Islet precursor cell (in vitro differentiated cells): ENCODE data around the gene CHAF1B.
"Not testable (repeated sequence)": the region's sequence is repeated elsewhere in the genome, so short reads cannot be mapped to it uniquely, and the experiment has no call there.

Experiments used
- DNase-seq: peaks from one replicate; pipeline ENCODE4 v3.0.0-alpha.2; 2018

Gene CHAF1B

DNA sequence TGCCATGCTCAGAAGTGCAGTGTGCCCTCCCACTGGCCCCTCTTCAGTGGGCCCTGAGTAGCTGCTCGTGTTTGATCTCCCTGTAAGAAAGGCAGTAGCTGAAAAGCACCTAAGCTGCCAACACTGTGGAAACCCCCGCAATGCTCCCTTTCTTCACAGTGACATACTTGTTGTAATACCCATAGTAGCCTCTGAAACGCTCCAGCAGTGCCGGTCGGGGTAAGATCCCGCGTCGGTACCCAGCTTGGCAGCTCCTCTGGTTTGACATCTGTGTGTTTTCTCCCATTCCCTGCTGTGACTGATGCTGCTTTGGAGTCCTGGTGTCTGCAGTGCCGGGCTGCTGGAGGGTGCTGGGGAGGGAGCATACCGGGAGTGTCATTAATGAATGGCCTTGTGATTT, 3.6 kb downstream of the CHAF1B start:
- DNase-seq, result peak; percentile 69

DNA sequence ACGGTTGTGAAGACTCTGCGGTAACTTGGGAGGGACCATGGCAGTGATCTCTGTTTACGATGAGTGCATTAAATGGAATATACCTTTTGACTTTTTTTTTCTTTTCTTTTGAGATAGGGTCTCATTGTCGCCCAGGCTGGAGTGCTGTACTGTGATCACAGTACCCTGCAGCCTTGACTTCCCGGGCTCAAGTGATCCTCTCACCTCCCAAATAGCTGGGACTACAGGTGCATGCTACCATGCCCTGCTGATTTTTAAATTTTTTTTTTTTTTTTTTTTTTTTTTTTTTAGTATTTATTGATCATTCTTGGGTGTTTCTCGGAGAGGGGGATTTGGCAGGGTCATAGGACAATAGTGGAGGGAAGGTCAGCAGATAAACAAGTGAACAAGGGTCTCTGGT, 6.5 kb downstream of the CHAF1B start:
- DNase-seq, result not testable (repeated sequence)

DNA sequence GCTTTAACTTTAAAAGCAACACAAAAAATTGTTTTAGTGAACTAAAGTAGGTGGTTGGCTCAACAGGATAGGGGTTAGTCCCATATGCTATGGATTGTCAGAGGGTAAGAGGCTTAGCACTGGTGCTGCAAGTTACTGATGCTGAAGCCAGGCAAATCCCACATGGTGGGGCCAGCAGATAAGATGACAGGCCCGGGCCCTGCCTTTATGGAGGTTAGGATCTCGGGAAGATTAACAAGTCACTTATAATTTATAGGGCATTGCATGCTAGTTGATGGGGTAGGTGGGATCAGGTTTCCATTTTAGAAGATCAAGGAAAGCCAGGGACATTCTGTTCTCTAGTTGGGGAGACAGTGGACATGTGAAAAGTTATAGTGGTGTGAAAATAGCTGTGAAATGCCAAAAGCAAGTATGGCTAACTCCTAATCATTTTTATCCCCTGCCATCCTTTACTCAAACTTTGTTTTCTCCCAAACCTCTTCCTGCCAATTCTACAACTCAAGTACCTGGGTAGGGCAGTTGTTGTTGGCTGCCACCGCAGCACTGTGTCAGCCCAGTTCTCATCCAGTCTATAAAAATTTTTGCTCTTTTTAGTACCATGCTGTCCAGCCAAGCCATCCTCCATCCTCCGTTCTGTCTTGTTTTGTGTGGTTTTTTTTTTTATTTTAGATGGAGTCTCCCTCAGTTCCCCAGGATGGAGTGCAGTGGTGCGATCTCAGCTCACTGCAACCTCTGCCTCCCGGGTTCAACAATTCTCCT, 10.3 kb downstream of the CHAF1B start:
- no peak for DNase-seq

DNA sequence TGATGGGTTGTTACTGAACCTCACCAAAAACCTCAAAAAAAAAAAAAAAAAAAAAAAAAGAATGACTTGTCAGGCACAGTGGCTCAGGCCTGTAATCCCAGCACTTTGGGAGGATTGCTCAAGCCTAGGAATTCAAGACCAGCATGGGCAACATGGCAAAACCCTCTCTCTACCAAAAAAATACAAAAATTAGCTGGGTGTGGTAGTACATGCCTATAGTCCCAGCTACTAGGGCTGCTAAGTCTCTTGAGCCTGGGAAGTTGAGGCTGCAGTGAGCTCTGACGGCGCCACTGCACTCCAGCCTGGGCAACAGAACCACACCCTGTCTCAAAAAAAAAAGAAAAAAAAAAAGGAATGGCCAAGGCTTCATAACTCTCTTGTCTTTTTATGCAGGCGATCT, 11.1 kb downstream of the CHAF1B start:
- DNase-seq, result no peak

DNA sequence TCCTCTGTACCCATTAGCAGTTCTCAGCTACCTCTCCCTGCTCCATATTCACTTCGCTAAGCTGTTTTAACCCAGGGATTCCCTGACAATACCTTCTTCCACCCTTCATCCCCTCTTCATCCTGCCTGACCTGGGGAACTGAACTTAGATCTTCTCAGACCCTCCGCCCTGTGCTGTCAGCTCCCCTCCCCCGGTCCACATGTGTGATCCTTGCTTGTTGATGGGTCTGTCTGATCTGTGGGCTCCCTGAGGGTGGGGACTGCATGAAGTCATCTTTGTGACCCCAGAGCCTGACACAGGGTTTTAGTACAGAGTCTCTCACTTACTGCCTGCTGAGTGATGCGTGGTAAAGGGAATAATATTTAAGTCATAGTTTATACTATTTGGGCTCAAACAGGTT, 11.8 kb downstream of the CHAF1B start:
- no peak for DNase-seq

DNA sequence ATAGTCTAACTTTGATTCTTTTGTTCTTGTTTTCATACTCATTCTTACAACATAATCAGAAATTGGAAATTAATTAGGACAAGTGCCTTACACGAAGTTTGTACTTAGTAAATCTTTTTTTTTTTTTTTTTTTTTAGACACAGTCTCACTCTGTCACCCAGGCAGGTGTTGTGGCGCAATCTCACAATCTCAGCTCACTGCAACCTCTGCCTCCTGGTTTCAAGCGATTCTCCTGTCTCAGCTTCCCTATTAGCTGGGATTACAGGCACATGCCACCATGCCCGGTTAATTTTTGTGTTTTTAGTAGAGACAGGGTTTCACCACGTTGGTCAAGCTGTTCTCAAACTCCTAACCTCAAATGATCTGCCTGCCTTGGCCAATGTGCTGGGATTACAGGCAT, 12.4 kb downstream of the CHAF1B start:
- no peak for DNase-seq

DNA sequence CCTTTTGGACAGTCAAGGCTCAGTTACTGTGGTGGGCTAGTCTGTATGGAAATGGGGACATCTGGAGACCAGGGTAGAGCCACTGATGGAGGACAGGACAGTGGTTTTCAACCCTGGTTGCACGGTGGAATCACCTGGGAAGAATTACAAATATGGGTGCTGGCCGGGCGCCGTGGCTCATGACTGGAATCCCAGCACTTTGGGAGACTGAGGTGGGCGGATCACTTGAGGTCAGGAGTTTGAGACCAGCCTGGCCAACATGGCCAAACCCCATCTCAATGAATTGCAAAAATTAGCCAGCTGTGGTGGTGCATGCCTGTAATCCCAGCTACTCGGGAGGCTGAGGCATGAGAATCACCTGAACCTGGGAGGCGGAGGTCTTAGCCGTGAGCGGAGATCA, 14.5 kb downstream of the CHAF1B start:
- not testable (repeated sequence) for DNase-seq

DNA sequence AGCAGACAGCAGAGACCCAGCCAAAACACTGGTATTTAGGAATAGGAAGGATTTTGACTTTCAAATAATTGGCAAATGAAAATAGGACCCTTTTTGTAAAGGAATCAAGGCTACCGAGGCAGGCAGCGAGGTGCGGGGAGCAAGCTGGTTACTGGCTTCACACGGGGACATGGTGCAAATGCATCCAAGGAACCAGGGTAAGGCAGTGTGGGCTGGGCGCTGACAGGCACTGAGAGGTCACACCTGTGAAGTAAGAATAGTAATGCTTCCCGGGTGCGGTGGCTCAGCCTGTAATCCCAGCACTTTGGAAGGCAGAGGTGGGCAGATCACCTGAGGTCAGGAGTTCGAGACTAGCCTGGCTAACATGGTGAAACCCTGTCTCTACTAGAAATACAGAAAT, 15.5 kb downstream of the CHAF1B start:
- DNase-seq, result no peak

DNA sequence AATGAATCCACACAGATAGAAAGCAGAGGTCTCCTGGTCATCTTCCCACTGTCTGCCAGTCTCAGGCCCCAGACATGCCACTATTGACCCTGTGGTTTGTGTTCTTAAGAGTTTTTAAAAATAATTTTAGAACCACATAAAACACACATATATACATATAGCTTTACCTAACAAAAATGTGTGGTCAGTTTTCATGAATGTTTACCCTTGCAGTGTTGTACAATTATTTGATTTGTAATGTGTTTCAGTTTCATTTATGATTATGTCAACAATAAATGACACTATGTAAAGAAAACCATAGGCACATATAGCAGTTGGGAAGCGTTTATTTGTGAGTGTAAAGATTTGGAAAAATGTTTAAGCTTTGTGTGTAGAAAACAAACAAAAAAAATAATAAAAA, 17.1 kb downstream of the CHAF1B start:
- no peak for DNase-seq

DNA sequence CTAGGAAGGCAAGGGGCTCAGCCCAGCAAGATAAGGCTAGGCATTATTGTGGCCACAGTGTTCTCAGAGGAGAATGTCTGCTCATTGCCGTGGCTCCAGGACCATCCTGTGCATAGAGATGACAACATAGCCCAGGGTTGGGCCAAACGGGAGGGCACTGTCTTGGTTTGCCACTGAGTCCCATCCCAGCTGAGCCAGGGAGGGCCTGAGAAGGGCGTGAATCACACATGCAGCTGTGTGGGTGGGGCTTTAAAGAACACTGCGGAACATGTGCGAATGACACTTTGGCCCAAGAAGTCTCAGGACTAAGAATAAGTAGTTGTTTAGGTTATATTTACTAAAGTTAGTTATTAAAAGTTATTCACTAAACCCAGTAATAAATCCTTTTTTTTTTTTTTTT, 18.5 kb downstream of the CHAF1B start:
- no peak for DNase-seq

DNA sequence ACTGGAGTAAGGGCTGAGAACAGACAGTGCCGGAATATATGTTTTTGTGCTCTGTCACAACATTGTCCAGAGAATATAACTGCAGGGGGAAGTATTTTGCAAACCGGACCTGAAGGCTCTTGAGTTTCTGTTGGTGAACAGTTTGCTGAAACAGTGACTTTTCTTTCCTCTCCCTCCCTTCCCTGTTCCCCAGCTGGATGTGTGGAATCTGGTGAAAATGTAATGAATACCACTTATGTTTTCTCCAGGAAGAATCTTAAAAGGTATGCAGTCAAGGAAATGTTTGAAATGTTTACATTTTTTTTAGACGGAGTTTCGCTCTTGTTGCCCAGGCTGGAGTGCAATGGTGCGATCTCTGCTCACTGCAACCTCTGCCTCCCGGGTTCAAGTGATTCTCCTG, 23.4 kb downstream of the CHAF1B start:
- DNase-seq, result no peak

DNA sequence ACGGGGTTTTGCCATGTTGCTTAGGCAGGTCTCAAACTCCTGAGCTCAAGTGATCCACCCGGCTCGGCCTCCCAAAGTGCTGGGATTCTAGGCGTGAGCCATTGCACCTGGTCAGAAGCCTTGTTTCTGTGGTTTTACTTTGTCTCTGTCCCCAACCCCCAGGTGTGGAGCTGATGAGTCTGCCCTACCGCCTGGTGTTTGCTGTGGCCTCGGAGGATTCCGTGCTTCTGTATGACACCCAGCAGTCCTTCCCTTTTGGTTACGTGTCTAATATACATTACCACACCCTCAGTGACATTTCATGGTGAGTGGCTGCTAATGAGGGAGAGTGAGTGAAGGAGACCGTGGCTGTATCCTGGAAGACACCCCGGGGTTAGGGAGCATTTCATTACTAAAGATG, 26.1 kb downstream of the CHAF1B start:
- DNase-seq, result no peak

DNA sequence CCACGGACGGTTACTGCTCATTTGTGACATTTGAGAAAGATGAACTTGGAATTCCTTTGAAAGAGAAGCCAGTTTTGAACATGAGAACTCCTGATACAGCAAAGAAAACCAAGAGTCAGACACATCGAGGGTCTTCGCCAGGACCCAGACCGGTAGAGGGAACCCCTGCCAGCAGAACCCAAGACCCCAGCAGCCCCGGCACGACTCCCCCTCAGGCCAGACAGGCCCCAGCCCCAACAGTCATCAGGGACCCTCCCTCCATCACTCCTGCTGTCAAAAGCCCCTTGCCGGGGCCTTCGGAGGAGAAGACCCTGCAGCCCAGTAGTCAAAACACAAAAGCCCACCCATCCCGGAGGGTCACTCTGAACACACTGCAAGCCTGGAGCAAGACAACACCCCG, 27.7 kb downstream of the CHAF1B start:
- no peak for DNase-seq

DNA sequence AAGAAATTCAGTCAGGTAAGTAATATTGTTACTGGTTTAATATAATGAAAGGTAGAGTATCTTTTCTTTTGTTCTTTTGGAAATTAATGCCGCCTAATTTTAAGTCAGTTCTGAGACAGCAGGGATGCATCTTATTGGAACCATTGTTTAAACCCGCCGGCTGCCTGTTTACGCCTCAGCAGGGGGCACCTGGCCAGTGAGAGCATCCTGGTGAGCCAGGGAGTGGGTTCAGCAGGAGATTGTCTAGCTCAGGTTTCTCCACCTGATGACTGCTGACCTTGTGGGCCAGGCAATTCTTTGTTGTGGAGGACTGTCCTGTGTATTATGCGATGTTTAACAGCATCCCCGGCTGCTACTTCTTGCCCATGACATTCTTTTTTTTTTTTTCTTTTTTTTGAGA, 30.2 kb downstream of the CHAF1B start:
- DNase-seq, result no peak

DNA sequence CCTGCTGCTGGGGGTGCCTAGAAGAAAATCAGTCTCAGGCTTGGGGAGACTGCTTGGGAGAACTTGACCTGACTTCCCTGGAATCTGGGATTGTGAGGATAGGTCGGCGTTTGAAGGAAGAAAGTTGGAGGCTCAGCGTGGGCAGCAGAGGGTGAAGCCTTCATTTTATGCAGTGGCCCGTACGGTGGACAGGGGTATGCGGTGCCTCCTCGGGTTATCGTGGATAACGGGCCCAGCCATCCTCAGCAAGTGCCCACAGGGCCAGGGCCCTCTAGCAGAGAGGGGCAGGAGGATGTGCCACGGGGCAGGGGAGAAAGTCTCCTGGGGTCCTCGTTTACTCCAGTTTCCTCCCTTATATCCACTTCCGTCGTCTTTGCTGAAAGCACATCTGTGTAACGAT, 34.0 kb downstream of the CHAF1B start:
- no peak for DNase-seq

DNA sequence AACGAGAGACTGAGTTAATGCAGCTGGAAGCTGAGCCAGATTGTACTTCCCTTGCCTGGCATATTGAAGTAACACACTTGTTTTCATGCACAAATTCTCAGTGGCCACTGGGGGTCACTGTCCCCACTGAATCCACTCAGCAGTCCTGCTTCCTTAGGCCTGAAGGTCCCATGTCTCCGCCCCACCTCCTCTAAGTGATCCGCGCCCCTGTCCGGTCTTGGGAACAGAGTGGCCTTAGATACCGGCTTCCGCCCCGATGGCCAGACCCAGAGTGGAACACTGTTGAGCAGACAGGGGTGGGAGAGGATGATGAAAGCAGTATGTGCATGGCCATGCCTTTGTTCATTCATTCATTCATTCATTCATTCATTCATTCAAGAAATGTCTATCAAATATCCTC, 34.8 kb downstream of the CHAF1B start:
- DNase-seq, result peak; percentile 93

DNA sequence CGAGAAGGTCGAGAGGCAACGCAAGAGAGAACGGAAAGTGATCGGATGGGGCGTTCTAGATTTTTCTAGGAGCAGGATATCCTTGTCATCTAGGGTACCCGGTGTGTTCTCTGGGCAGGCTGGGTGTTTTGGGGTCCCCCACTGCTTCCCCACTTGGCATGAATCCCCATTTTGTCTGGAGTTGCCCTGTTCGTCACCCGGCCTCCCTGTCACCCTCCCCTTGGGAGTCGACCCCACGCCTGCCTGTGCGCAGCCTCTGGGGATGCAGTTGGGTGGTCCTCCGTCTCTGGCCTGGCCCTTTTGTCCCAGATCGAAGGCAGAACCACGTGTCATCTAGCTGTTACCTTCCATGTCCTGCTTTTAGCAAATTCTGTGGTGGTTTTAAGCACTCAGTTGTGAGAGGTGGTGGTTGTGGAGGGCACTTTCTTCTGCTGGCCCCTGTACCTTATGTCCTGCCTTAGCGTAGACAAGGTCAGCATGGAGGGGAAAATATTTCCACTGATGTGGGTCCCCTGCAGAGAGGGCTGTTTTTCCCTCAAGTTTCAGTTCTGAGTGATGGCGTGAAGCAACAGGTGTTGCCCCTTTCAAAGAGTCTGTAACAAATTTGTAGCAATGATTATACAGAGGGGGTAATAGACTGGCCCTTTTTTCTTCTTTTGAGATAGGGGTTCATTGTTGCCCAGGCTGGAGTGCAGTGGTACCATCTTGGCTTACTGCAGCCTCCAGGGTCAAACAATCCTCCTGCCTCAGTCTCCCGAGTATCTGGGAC, 35.6 kb downstream of the CHAF1B start:
- DNase-seq, result no peak

DNA sequence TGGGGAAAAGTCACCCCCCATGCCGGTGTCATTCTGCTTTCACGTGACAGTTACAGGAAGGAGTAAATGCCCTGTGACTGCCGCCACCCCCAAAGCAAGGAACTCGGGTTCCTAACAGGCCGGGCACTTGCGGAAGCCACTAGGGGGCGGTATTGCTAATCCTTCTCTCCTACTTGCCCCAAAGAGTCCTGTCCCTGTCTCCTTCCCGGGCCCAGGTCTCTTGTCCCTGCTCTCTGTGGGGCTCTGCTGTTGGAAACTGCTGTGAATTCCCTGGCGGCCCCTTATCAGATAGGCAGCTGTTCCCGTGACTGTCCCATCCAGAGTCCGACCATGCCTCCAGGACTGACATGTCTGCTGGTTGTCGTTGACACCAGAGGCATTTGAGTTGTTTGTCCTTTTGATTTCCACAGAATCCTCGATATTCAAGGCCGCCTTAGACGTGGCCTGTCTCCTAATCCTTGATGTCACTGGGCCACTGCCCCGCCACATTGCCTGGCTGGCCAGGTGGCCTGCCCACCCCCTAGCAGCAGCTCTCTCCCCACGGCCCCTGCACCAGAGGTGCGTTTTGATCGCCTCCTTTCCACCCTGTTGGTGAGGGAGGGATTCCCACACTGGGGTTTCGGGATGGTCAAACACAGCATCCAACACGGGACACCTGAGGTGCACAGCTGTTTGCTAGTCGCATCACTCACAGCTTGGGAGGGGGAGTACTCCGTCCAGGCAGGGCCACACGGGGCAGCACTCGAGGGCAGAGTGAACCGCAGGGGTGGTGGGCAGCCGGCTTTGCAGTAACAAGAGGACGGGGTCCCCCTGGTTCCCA, 37.3 kb downstream of the CHAF1B start:
- DNase-seq, result peak; percentile 91

DNA sequence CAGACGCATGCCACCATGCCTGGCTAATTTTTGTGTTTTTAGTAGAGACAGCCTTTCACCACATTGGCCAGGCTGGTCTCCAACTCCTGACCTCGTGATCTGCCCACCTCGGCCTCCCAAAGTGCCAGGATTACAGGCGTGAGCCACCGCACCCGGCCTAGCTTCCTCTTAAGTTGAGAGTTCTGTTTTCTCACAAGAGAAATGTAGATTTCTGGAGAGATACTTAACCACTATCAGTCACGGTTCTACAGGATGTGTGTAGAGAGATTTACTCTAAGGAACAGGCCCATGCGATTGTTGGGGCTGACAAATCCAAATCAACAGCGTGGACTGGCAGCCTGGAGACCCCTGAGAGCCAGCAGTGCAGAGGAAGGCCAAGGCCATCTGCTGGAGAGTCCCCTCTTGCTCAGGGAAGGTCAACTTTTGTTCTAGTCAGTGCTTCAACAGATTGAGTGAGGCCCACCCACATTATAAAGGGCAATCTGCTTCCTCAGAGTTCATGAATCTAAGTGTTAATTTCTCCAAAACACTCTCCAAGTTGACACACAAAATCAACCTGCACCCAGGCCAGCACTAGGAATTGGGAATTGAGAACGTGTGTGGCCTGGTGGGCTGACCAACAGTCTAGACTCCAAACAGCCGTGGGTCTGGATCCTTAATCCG, 38.7 kb downstream of the CHAF1B start:
- no peak for DNase-seq

DNA sequence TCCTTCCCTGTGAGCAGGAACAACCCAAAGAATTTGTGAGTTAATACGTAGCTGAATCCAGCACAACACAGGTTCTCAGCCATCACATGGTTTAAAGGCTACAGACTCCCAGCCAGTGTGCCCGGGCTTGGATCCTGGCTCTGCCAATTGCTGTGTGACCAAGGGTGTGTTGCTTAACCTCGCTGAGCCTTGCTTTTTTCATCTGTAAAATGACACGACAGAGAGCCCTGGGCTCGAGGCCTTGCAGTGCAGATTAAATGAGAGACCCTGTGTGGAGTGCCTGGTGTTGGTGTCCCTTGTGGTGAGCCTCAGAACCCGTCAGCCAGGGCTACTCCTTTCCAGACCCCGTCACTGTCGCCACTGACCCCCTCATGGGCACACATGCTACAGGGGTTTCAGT, 39.4 kb downstream of the CHAF1B start:
- DNase-seq, result no peak

DNA sequence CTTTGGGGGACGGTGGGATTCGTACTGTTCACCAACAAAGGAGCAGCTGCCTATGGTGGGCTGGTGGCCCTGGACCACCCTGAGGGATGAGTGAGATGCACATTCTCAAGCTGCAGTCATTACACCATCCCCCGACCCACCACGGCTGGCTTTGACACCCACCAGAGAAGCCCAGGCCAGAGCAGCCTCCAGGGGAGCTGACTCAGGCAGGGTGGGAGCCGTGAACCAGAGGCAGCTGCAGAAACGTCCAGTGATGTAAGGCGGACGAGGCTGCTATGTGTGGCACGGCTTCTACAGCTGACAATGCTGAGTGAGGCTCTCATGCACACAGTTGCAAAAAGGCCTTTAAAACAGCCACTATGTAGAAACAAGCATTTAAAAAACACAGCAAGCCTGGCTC, 40.1 kb downstream of the CHAF1B start:
- peak; percentile 89 for DNase-seq

DNA sequence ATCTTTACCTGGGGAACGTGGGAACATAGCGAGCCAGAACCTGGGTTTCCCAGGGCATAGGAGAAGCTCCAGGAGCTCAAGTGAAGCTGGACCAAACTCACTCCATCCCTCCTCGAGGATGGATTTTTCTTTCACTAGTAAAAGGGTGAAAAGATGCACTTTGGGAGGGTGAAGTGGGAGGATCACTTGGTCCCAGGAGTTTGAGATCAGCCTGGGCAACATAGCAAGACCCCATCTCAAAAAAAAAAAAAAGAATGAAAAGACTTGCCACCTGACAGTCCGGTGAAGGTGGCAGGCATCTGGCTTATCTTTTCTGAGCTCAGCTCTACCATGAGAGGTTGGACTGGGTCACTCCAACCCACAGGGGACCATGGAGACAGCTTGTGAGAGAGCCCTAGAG, 42.3 kb downstream of the CHAF1B start:
- DNase-seq, result no peak

DNA sequence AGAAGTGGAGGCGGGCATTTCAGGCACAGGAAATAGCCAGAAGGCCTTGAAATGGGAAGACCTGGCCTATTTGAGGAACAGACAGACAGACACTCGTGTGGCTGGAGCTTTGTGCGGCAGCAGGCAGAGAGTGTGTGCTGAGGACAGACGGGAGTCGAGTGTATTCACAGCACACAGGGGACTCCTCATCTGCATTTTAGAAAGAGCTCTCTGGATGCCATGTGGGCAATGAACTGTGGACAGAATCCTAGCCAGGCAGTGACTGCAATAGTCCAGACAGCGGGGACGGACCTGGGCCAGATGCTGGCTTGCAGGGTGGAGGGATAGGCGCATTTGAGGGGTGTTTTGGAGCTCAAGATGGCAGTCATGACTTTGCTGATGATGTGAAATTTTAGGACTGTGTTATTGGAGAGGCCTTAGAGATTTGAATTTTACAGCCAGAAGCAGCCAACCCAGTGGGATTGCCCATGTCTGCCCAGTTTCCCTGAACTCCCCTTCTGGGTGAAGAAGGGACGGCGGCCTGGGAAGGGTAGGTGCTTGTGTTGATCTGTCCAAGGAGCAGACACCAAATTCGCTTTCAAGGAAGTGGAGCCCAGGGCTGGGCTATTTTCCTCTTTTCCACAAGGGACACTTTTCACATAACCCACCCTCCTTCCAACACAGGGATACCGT, 43.7 kb downstream of the CHAF1B start:
- no peak for DNase-seq
